Esophagus squamous epithelium (tissue), 5 donors: Measurements from ENCODE around the gene CAPN2. TPM values are rescaled to one million over a fixed set of nuclear protein-coding genes. Genes with fewer than 3 reads are reported as not detected.

Experiments used
- DNase-seq: peaks from one replicate; lab custom pipeline; 2025; lab: John Stamatoyannopoulos, UW
- H3K27ac ChIP-seq, 4 donors: fragments of 200-600 bp; sonication (generic); one replicate each; pipeline ENCODE4 v1.5.1; 2016 to 2019; ENCODE audit warnings: mild to moderate bottlenecking in 1 of 4
- H3K27me3 ChIP-seq, 4 donors: fragments of 200-600 bp; sonication (generic); 1 replicate in 3 of 4; 2 replicates in 1 of 4; pipeline versions ENCODE4 v1.5.1 to v1.6.0; 2017 to 2021; ENCODE audit warnings: antibody characterized with exemption in 1 of 4
- H3K36me3 ChIP-seq, 3 donors: fragments of 200-600 bp; sonication (generic); one replicate each; pipeline ENCODE4 v1.5.1; 2016 to 2019
- H3K4me1 ChIP-seq, 3 donors: fragments of 200-600 bp; sonication (generic); one replicate each; pipeline ENCODE4 v1.5.1; 2017 to 2019
- H3K4me3 ChIP-seq, 4 donors: fragments of 200-600 bp; sonication (generic); 1 replicate in 3 of 4; 2 replicates in 1 of 4; pipeline ENCODE4 v1.5.1; 2016 to 2019; ENCODE audit warnings: mild to moderate bottlenecking in 2 of 4, moderate library complexity in 1 of 4
- H3K9me3 ChIP-seq, 3 donors: fragments of 200-600 bp; sonication (generic); one replicate each; pipeline ENCODE4 v1.5.1; 2016 to 2019
- POLR2A ChIP-seq, 4 donors: fragments of 450-650 bp; IDR thresholded peaks; one replicate each; pipeline ENCODE4 v1.6.1; 2017; ENCODE audit warnings: antibody characterized with exemption in 4 of 4, mild to moderate bottlenecking in 4 of 4, moderate library complexity in 3 of 4
- WGBS, 2 donors: methylation state at CpG; one replicate each; pipeline ENCODE4 v1.1.5; 2018; 5-methylcytosine and 5-hydroxymethylcytosine counted together
- intact Hi-C: fragments of 100-400 bp; cut with DNase I; formaldehyde crosslinking; loops from one replicate; pipeline ENCODE4 v1.15.0; 2022
- total RNA-seq, 4 donors: library from RNA; depleted of rRNA; stranded (reverse); fragments of >200 nt; gene quantifications; one replicate each; pipeline ENCODE4 v1.1.0, GENCODE V29; 2016
- TF ChIP-seq, protein P1 (sequence below), 6 experiments: fragments of 450-650 bp in 4 of 6; fragments of 200-600 bp in 2 of 6; sonication (generic) in 2 of 6; IDR thresholded peaks; one replicate each; pipeline ENCODE4 v1.5.1; 2016 to 2019; ENCODE audit warnings: antibody characterized with exemption in 6 of 6, mild to moderate bottlenecking in 4 of 6, moderate library complexity in 4 of 6
- donor health status: DM: yes; HTN: yes; CAD: no.

CAPN2 gene
- total RNA-seq, 4 donors from 2014 or later: 145 to 234 (median 177) TPM

- 100% methylated on average over 2 of the region's 9 CpGs; no CpG with 5 or more reads in 1 of the 2 donors for WGBS, 2 donors
- H3K9me3 ChIP-seq: no peaks in the 10 kb centered on the region
- H3K27ac ChIP-seq: no peak overlapping the region
- no peaks in the 10 kb centered on the region for H3K27me3 ChIP-seq
- DNase-seq: no peak
- intact Hi-C loops: no loop called here
- peaks cover 34 to 100% (median 76%) of the 10 kb centered on the region in 3 donors for H3K36me3 ChIP-seq
- peaks cover 0 to 10% (median 0%) of the 10 kb centered on the region in 3 donors for H3K4me1 ChIP-seq
- TF ChIP-seq, protein P1, sequence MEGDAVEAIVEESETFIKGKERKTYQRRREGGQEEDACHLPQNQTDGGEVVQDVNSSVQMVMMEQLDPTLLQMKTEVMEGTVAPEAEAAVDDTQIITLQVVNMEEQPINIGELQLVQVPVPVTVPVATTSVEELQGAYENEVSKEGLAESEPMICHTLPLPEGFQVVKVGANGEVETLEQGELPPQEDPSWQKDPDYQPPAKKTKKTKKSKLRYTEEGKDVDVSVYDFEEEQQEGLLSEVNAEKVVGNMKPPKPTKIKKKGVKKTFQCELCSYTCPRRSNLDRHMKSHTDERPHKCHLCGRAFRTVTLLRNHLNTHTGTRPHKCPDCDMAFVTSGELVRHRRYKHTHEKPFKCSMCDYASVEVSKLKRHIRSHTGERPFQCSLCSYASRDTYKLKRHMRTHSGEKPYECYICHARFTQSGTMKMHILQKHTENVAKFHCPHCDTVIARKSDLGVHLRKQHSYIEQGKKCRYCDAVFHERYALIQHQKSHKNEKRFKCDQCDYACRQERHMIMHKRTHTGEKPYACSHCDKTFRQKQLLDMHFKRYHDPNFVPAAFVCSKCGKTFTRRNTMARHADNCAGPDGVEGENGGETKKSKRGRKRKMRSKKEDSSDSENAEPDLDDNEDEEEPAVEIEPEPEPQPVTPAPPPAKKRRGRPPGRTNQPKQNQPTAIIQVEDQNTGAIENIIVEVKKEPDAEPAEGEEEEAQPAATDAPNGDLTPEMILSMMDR (IDR thresholded peaks at IDR 0.05): no peak
- TF ChIP-seq POLR2A (IDR thresholded peaks at IDR 0.05): no peak
- no peak overlapping the region for H3K4me3 ChIP-seq
These were observed 43.1 kb downstream of the CAPN2 start for GRCh38 chr1:223755432-223755792.

DNA sequence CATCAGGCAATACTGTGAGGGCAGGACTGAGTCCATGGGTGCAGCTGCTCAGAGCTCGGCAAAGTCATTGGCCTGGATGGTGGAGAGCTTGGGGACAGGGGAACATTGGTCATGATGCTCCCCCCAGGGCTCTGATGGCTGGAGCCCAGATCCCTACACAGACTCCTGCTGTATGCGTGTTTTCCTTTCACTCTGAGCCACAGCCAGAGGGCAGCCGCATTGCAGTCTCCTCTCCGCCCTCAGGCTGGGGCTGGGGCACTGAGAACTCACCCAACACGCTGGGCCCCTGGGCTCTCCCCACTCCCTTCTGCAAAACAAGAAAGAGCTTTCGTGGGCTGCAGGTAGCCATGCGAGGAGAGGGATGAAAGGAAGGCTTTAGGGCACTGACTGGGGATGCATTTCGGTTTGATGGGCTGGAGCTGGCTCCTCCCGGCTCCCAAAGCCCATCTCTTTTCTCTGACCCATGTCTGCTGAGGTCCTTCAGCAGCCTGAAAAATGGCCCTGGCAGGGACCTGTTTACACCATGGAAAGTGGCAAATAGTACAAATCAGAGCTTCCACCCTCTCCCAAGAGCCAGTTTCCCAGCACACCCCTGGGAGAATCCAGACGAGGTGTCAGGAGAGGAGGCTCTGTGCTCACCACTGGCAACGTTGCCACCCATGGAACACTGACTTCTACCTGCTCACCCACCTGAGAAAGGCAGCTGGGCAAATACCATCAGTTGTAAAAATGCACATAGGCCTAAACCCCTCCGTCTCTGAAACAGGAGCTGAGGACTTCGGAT lies 43.8 kb downstream of the CAPN2 start:
- intact Hi-C loops: no loop called here
- Histone ChIP-seq H3K27me3 (no peaks in the 10 kb centered on the region), H3K27ac (no peak overlapping the region), H3K9me3 (no peaks in the 10 kb centered on the region), H3K36me3 (peaks cover 31 to 100% (median 77%) of the 10 kb centered on the region in 3 donors), H3K4me3 (no peak overlapping the region), H3K4me1 (peaks cover 0 to 10% (median 0%) of the 10 kb centered on the region in 3 donors)
- DNase-seq: no peak
- TF ChIP-seq POLR2A (IDR thresholded peaks at IDR 0.05): no peak
- TF ChIP-seq, protein P1 (IDR thresholded peaks at IDR 0.05): no peak
- 55 to 57% methylated on average over 6 to 10 of the region's 13 CpGs for WGBS, 2 donors

DNA sequence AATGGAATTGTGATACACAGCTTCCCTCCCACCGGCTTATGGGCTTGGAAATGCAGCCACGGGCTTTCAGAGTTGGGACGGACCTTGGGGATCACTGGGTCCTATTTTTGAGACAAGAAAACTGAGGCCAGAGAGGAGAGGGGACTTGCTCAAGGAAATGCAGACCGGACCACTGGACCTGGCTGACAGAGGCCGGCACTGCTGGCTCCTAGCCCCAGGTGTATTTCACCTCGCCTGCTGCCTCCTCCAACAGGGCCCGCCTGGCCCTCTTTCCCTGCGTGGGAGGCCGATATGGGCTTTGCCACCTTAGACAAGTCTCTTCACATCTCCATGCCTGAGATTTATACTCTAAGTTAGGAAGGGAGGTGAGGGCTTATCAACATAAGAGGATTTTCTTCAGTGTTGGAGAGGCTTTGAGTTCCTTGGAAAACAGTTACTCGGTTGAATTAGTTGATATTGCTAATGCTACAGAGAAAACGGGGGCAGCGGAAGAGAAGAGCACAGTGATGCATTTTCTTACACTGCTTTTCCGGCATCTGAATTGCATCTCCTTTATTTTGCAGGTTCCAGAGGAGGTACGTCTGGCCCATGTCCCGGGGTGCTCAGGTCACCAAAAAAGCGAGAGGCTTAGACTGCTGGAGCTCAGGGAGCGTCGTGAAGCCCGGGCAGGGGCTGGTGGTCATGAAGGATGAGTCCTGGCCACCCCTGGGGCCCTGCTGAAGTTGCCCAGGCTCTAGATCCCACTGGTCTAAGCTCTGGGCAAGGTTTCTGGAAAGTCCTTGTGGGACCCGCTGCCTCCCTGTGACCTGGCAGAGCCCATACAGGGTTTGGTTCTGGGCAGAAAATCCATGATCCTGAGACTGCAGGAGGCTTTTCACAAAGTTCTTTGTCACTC lies 44.7 kb downstream of the CAPN2 start:
- H3K4me3 ChIP-seq: no peak overlapping the region
- no peaks in the 10 kb centered on the region for H3K27me3 ChIP-seq
- H3K9me3 ChIP-seq: no peaks in the 10 kb centered on the region
- intact Hi-C loops: no loop called here
- TF ChIP-seq, protein P1 (IDR thresholded peaks at IDR 0.05): no peak
- TF ChIP-seq POLR2A (IDR thresholded peaks at IDR 0.05): no peak
- peaks cover 0 to 10% (median 0%) of the 10 kb centered on the region in 3 donors for H3K4me1 ChIP-seq
- 67 to 72% methylated on average over 16 to 18 of the region's 20 CpGs for WGBS, 2 donors
- H3K36me3 ChIP-seq: peaks cover 33 to 100% (median 73%) of the 10 kb centered on the region in 3 donors
- no peak for DNase-seq
- no peak overlapping the region for H3K27ac ChIP-seq

DNA sequence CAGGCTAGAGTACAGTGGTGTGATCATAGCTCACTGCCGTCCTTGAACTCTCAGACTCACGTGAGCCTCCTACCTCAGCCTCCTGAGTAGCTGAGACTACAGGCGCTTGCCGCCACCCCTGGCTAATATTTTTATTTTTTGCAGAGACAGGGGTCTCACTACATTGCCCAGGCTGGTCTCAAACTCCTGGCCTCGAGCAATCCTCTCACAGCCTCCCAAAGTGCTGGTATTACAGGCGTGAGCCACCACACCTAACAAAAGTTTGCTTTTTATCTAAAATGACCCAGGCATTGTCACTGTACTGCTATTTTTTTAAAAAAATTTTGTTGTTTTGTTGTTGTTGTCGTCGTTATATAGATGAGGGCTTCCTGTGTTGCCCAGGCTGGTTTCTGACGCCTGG lies 46.4 kb downstream of the CAPN2 start:
- intact Hi-C loops: no loop called here
- Histone ChIP-seq H3K9me3 (no peaks in the 10 kb centered on the region), H3K36me3 (peaks cover 32 to 100% (median 73%) of the 10 kb centered on the region in 3 donors), H3K4me1 (peaks cover 0 to 10% (median 0%) of the 10 kb centered on the region in 3 donors), H3K4me3 (no peak overlapping the region), H3K27me3 (no peaks in the 10 kb centered on the region), H3K27ac (no peak overlapping the region)
- DNase-seq: no peak
- 94 to 96% methylated on average over 9 of the region's 9 CpGs for WGBS, 2 donors
- TF ChIP-seq, protein P1 (IDR thresholded peaks at IDR 0.05): no peak
- TF ChIP-seq POLR2A (IDR thresholded peaks at IDR 0.05): no peak
